Measurements from ENCODE around the gene ULK1.

DNA sequence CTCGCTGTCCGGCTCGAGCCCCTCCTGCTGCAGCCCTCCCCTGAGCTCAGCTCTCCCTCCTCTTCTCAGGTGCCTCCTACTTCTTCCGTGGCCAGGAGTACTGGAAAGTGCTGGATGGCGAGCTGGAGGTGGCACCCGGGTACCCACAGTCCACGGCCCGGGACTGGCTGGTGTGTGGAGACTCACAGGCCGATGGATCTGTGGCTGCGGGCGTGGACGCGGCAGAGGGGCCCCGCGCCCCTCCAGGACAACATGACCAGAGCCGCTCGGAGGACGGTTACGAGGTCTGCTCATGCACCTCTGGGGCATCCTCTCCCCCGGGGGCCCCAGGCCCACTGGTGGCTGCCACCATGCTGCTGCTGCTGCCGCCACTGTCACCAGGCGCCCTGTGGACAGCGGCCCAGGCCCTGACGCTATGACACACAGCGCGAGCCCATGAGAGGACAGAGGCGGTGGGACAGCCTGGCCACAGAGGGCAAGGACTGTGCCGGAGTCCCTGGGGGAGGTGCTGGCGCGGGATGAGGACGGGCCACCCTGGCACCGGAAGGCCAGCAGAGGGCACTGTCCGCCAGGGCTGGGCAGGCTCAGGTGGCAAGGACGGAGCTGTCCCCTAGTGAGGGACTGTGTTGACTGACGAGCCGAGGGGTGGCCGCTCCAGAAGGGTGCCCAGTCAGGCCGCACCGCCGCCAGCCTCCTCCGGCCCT lies 43.4 kb upstream of the ULK1 start:
- TF ChIP-seq, protein P1, sequence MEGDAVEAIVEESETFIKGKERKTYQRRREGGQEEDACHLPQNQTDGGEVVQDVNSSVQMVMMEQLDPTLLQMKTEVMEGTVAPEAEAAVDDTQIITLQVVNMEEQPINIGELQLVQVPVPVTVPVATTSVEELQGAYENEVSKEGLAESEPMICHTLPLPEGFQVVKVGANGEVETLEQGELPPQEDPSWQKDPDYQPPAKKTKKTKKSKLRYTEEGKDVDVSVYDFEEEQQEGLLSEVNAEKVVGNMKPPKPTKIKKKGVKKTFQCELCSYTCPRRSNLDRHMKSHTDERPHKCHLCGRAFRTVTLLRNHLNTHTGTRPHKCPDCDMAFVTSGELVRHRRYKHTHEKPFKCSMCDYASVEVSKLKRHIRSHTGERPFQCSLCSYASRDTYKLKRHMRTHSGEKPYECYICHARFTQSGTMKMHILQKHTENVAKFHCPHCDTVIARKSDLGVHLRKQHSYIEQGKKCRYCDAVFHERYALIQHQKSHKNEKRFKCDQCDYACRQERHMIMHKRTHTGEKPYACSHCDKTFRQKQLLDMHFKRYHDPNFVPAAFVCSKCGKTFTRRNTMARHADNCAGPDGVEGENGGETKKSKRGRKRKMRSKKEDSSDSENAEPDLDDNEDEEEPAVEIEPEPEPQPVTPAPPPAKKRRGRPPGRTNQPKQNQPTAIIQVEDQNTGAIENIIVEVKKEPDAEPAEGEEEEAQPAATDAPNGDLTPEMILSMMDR (IDR thresholded peaks at IDR 0.05 in 8 of 11, conservative IDR thresholded peaks at IDR 0.05 in 3 of 11): peak in 9 of 11 experiments; percentile 41 to 84 (median 77)
- TF ChIP-seq POLR2AphosphoS5 (IDR thresholded peaks at IDR 0.05) (peak; percentile 25 to 68 (median 61)), POLR2A (IDR thresholded peaks at IDR 0.05) (no peak)

Data from spleen (tissue), 7 donors.